ENCODE measurements around the gene MAGEC2.

The MAGEC2 gene

GRCh38 chrX:142244568-142244967 is 39.5 kb upstream of the MAGEC2 start:
- Histone ChIP-seq H3K4me3 (no peak overlapping the region), H3K27me3 (no peaks in the 10 kb centered on the region), H3K4me1 (no peaks in the 10 kb centered on the region), H3K36me3 (no peaks in the 10 kb centered on the region), H3K27ac (no peak overlapping the region), H3K9me3 (no peaks in the 10 kb centered on the region)
- intact Hi-C loops (cut with DNase I; ENCODE audit: low total_unique reads) = no loop called here
- no peak for DNase-seq
- no peak for TF ChIP-seq CTCF (IDR thresholded peaks at IDR 0.05)

GRCh38 chrX:142238536-142238935 is 33.4 kb upstream of the MAGEC2 start:
- intact Hi-C loops (cut with DNase I; ENCODE audit: low total_unique reads) = no loop called here
- no peak for DNase-seq

DNA sequence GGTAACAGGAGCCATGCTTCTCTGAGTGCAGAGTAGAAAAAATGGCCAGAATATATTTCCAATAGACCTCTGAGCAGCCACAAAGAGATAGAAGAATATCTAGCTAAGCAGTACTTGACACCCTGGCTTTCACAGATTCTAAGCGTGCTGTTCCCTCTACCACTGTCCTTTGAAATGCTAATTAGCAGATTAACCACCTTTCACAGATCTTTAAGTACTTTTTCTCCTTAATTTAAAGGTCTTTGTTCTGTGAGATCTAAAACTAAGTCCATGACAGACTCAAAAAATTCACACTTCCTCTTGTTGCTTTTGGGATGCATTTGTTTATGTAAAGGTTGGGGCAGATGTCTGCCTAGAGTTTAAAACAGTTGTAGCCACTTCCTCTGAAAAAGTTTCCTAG is 28.3 kb upstream of the MAGEC2 start:
- H3K4me1 ChIP-seq = no peaks in the 10 kb centered on the region
- no peak overlapping the region for H3K27ac ChIP-seq
- H3K27me3 ChIP-seq = no peaks in the 10 kb centered on the region
- intact Hi-C loops (cut with DNase I; ENCODE audit: low total_unique reads) = no loop called here
- no peak overlapping the region for H3K4me3 ChIP-seq
- TF ChIP-seq CTCF (IDR thresholded peaks at IDR 0.05) = no peak
- no peaks in the 10 kb centered on the region for H3K36me3 ChIP-seq
- no peaks in the 10 kb centered on the region for H3K9me3 ChIP-seq
- no peak for DNase-seq

More at GRCh38 chrX:142238536-142238935, 33.4 kb upstream of the MAGEC2 start:
- no peaks in the 10 kb centered on the region for H3K9me3 ChIP-seq
- H3K4me1 ChIP-seq = no peaks in the 10 kb centered on the region
- H3K27ac ChIP-seq = no peak overlapping the region
- H3K4me3 ChIP-seq = no peak overlapping the region
- TF ChIP-seq CTCF (IDR thresholded peaks at IDR 0.05) = no peak
- no peaks in the 10 kb centered on the region for H3K36me3 ChIP-seq
- no peaks in the 10 kb centered on the region for H3K27me3 ChIP-seq

DNA sequence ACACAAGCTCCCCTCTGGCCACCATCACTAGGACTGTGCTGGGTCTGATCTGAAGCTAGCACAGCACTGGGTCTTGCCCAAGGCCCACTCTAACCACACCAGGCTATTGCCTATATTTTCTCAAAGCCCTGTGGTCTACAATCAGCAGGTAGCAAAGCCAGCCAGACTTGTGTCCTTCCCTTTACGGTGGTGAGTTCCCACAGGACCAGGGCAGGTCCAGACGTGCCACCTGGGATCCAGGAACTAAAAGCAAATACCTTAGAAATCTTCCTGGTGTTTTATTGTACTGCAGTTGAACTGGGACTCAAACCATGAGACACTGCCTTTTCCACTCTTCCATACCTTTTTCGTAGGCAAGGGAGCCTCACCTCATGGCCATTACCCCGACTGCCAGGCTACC is 9.0 kb upstream of the MAGEC2 start:
- Histone ChIP-seq H3K4me3 (no peak overlapping the region), H3K9me3 (no peaks in the 10 kb centered on the region), H3K36me3 (no peaks in the 10 kb centered on the region), H3K27me3 (no peaks in the 10 kb centered on the region), H3K4me1 (no peaks in the 10 kb centered on the region), H3K27ac (no peak overlapping the region)
- DNase-seq = no peak
- no peak for TF ChIP-seq CTCF (IDR thresholded peaks at IDR 0.05)
- intact Hi-C loops (cut with DNase I; ENCODE audit: low total_unique reads) = no loop called here

GRCh38 chrX:142201113-142201512 is 4.0 kb downstream of the MAGEC2 start:
- Histone ChIP-seq H3K27ac (no peak overlapping the region), H3K27me3 (no peaks in the 10 kb centered on the region), H3K36me3 (no peaks in the 10 kb centered on the region), H3K4me3 (no peak overlapping the region), H3K4me1 (no peaks in the 10 kb centered on the region), H3K9me3 (no peaks in the 10 kb centered on the region)
- no peak for DNase-seq
- no peak for TF ChIP-seq CTCF (IDR thresholded peaks at IDR 0.05)
- intact Hi-C loops (cut with DNase I; ENCODE audit: low total_unique reads) = no loop called here

DNA sequence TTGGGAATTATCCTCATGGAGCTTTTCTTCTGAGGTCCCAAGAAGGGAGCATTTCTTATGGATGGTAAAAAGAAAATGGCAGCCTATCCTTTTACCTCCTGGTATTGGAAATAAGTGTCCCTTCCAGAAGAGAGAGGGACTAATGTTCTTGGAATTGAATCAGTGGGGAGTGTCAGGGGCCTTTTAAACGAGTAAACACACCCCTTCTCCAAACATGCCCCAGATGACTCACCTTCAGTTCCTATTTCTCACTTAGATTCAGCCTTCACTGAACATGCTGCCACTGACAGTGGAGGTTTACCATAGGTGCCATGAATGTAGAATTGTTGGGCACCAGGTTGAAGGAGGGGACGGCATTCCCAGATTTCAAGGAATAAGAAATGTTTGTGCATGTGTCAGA is 19.0 kb downstream of the MAGEC2 start:
- no peak for TF ChIP-seq CTCF (IDR thresholded peaks at IDR 0.05)
- H3K27me3 ChIP-seq = no peaks in the 10 kb centered on the region
- no peaks in the 10 kb centered on the region for H3K36me3 ChIP-seq
- H3K9me3 ChIP-seq = no peaks in the 10 kb centered on the region
- H3K27ac ChIP-seq = no peak overlapping the region
- no peak overlapping the region for H3K4me3 ChIP-seq
- DNase-seq = no peak
- intact Hi-C loops (cut with DNase I; ENCODE audit: low total_unique reads) = no loop called here
- no peaks in the 10 kb centered on the region for H3K4me1 ChIP-seq
